MCF 10A (cell line): Measurements from ENCODE around the gene MYH10. TPM values are rescaled to one million over a fixed set of nuclear protein-coding genes. Genes with fewer than 3 reads are reported as not detected.

Source experiments
- BruUV-seq: library from RNA; stranded (reverse); fragments of 400-500 nt; replicated peaks from 2 replicates; lab custom pipeline; 2021; lab: Mats Ljungman, UMichigan
- CTCF ChIA-PET: fragments of 300-600 bp; sonication (Branson Sonifier 250); formaldehyde crosslinking; extraction: SDS; loops from one replicate; lab custom pipeline; 2021; ENCODE audit warnings: antibody characterized with exemption, inconsistent platforms; lab: Yijun Ruan, JAX
- POLR2A ChIA-PET: fragments of 300-600, 350-650 bp; sonication (Branson Sonifier 250); formaldehyde crosslinking; extraction: SDS; loops from one replicate; lab custom pipeline; 2020; ENCODE audit warnings: antibody characterized with exemption, inconsistent platforms; lab: Yijun Ruan, JAX
- DNase-seq: peaks from one replicate; pipeline ENCODE4 v3.0.0-alpha.2; 2018; ENCODE audit not compliant: unreplicated experiment
- H3K27ac Mint-ChIP-seq: one replicate; pipeline ENCODE4 v1.8.0; 2022; ENCODE audit warnings: mild to moderate bottlenecking, low read depth, mixed read lengths; ENCODE audit not compliant: unreplicated experiment
- H3K27me3 Mint-ChIP-seq: one replicate; pipeline ENCODE4 v1.8.0; 2022; ENCODE audit warnings: mixed read lengths; ENCODE audit not compliant: insufficient read depth, unreplicated experiment
- H3K36me3 Mint-ChIP-seq: one replicate; pipeline ENCODE4 v1.8.0; 2022; ENCODE audit warnings: mild to moderate bottlenecking, moderate library complexity, mixed read lengths; ENCODE audit not compliant: insufficient read depth, unreplicated experiment
- H3K4me1 Mint-ChIP-seq: one replicate; pipeline ENCODE4 v1.8.0; 2022; ENCODE audit warnings: mixed read lengths; ENCODE audit not compliant: insufficient read depth, unreplicated experiment
- H3K4me3 Mint-ChIP-seq: one replicate; pipeline ENCODE4 v1.8.0; 2022; ENCODE audit warnings: mild to moderate bottlenecking, moderate library complexity, mixed read lengths; ENCODE audit not compliant: unreplicated experiment
- H3K9me3 Mint-ChIP-seq: one replicate; pipeline ENCODE4 v1.8.0; 2022; ENCODE audit warnings: mixed read lengths; ENCODE audit not compliant: unreplicated experiment
- CTCF ChIP-seq: fragments of 200-600 bp; IDR thresholded peaks from one replicate; pipeline ENCODE4 v1.8.0; 2022; ENCODE audit warnings: antibody characterized with exemption, mild to moderate bottlenecking; ENCODE audit not compliant: unreplicated experiment
- intact Hi-C: fragments of 100-400 bp; cut with micrococcal nuclease; formaldehyde crosslinking; loops from 2 replicates; pipeline ENCODE4 v1.14.1; 2022
- total RNA-seq: library from RNA; stranded (reverse); gene quantifications from 2 replicates; pipeline ENCODE4 v1.2.3, GENCODE V29; 2022

MYH10 gene
- total RNA-seq, 1 experiment from 2014 or later, result 43.0 TPM

DNA sequence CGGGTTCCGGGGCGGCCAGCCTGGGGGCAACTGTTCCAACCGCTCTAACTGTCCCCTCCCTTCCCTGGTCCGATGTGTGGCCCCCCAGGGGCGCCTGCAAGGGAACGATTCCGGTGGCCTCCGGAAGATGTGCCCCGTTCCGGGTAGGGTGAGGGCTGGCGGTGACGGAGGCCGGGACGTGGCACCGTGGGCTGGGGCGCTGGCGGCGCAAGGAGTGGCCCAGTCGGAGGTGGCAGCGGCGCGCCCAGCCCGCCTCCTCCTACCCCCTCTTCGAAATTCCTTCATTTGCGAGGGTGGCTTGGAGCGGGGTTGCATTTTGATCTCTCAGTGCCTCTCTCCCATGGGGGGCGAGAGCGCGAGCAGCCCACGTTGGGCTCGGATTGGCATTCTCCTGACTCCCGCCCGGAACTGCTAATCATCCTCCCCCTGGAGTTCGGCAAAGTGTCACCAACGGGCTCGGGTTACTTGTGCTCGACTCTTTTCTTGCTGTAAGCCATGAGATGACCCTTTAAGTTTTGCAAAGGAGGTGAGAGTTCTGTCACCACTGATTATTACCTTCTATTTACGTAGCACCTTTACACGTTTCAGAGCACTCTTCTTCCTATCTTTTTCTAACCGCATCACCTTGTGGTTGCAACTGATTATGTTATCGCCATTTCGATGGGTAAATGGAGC, 194.2 kb downstream of the MYH10 start:
- Mint-ChIP-seq H3K4me1 (peaks cover 15% of the 10 kb centered on the region), H3K36me3 (peaks cover 25% of the 10 kb centered on the region), H3K9me3 (no peaks in the 10 kb centered on the region), H3K4me3 (peak overlapping the region; percentile 84), H3K27ac (peak overlapping the region; percentile 97), H3K27me3 (no peaks in the 10 kb centered on the region)
- ChIA-PET POLR2A (interaction anchor here (0.6 to 3.5 kb wide), 30 partner anchors 9 to 446 kb away, joined by 3 to 54 read pairs (median 4); partner anchors contain the start of genes BORCS6, KRABD2, MYH10 and RPL26), CTCF (interaction anchor here (0.6 to 3.8 kb wide), 12 partner anchors 15 to 360 kb away, joined by 3 to 34 read pairs (median 4); partner anchors contain the start of gene MYH10)
- BruUV-seq, result no TSS peak
- no peak for TF ChIP-seq CTCF
- intact Hi-C loops, result loop anchor here (1.0 to 2.0 kb wide), 2 partner anchors 26 to 54 kb away; partner anchors contain the start of gene RPL26
- DNase-seq, result peak; percentile 58

DNA sequence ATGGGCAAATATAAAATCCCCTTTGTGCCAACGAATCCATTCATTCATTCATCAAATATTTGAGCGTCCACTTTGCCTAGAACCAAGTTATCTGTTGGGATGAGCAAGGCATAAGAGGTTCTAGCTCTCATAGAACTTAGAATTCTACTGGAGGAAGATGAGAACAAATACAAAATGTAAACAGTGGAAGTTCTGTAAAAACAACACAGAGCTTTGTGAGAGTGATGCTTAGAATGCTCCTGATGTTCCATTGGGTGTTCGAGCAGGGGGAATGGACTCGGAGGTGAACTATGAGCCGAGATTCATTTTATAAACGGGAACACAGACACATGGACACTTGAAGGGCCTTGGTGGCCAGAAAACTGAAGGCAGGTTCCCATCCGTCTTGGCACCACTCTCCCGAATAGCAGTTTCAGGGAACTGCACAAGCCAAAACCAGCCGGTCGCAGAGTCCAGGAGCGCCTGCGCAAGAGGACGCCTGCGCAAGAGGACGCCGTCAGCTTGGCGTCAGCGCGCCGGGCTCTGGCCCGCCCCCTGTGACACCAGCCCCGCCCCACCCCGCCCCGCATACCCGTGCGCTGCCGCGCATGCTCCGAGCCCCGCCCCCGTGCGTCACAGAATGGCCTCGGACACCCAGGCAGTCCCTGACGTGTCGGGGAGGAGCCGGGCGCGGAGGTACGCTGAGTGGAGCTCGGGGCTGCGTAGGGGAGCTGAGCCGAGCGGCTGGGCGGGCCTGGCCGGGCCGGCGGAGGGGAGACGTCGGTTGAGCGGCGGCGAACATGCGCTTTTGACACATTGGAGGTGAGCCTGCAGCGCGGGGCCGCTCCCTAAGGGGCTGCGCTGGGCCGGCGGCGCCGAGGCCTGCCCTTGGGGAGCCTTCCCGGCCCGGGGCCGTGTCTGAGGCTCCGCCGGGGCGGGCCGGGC, 195.0 kb downstream of the MYH10 start, which contains the start of gene NDEL1:
Gene NDEL1, plus strand, starts transcription at position 640 of the 924 bp plus-strand sequence. CDS start 8,388 bp downstream, outside the sequence.
- H3K27me3 Mint-ChIP-seq, result no peaks in the 10 kb centered on the region
- intact Hi-C loops, result loop anchor here (1.0 to 2.0 kb wide), 2 partner anchors 25 to 53 kb away; partner anchors contain the start of gene RPL26
- BruUV-seq, result TSS peak; percentile 97
- H3K27ac Mint-ChIP-seq, result peak within 1 kb of the TSS; percentile 97
- peak; percentile 97 for DNase-seq
- TF ChIP-seq CTCF, result no peak
- no peaks in the 10 kb centered on the region for H3K9me3 Mint-ChIP-seq
- CTCF ChIA-PET, result interaction anchor here (1.3 kb wide), 1 partner anchor 25 kb away, joined by 10 read pairs; no protein-coding TSS in a partner anchor
- peaks cover 12% of the 10 kb centered on the region for H3K4me1 Mint-ChIP-seq
- peaks cover 18% of the 10 kb centered on the region for H3K36me3 Mint-ChIP-seq
- peak within 1 kb of the TSS; percentile 84 for H3K4me3 Mint-ChIP-seq
- POLR2A ChIA-PET, result interaction anchor here (0.7 to 3.5 kb wide), 16 partner anchors 9 to 316 kb away, joined by 3 to 54 read pairs (median 3); partner anchors contain the start of genes CTC1, KRABD2 and RPL26

GRCh38 chr17:8430966-8431365, 199.6 kb downstream of the MYH10 start:
- Mint-ChIP-seq H3K4me3 (no peak overlapping the region), H3K4me1 (peaks cover 12% of the 10 kb centered on the region), H3K9me3 (no peaks in the 10 kb centered on the region), H3K27ac (peak overlapping the region; percentile 46), H3K36me3 (no peaks in the 10 kb centered on the region), H3K27me3 (no peaks in the 10 kb centered on the region)
- intact Hi-C loops, result no loop called here
- no TSS peak for BruUV-seq
- ChIA-PET POLR2A (interaction anchor here (0.9 to 1.2 kb wide), 3 partner anchors 9 to 19 kb away, joined by 3 read pairs; no protein-coding TSS in a partner anchor), CTCF (interaction anchor here (1.2 kb wide), 1 partner anchor 11 kb away, joined by 5 read pairs; no protein-coding TSS in a partner anchor)
- DNase-seq, result peak; percentile 84
- TF ChIP-seq CTCF, result no peak
